Neutrophil (primary cell): ENCODE data around the gene PLA2G6.

ENCODE experiments used
- H3K27ac ChIP-seq: fragments of 200-600 bp; sonication (generic); 2 replicates; pipeline ENCODE4 v1.5.1; 2016; ENCODE audit warnings: mild to moderate bottlenecking, moderate library complexity
- H3K27me3 ChIP-seq: fragments of 200-600 bp; sonication (generic); 2 replicates; pipeline ENCODE4 v1.6.0; 2016; ENCODE audit warnings: mild to moderate bottlenecking
- H3K36me3 ChIP-seq: fragments of 200-600 bp; sonication (generic); 2 replicates; pipeline ENCODE4 v1.5.1; 2017
- H3K4me1 ChIP-seq, 2 experiments: fragments of 200-600 bp in 1 of 2; sonication (generic) in 1 of 2; 1 replicate in 1 of 2; 2 replicates in 1 of 2; pipeline versions ENCODE4 v1.5.1 to v1.6.1; 2013 to 2016; ENCODE audit warnings: low read depth in 1 of 2, low read length in 1 of 2, mild to moderate bottlenecking in 1 of 2, moderate library complexity in 1 of 2; ENCODE audit not compliant: control insufficient read depth in 1 of 2, insufficient read depth in 1 of 2
- H3K4me3 ChIP-seq, 2 experiments: fragments of 200-600 bp in 1 of 2; sonication (generic) in 1 of 2; 1 replicate in 1 of 2; 2 replicates in 1 of 2; pipeline ENCODE4 v1.5.1; 2013 to 2016; ENCODE audit warnings: low read depth in 1 of 2, low read length in 1 of 2, mild to moderate bottlenecking in 1 of 2, moderate library complexity in 1 of 2
- H3K9me3 ChIP-seq: fragments of 200-600 bp; sonication (generic); 2 replicates; pipeline ENCODE4 v1.5.1; 2016
- CTCF ChIP-seq: fragments of 200-600 bp; sonication (generic); IDR thresholded peaks from 2 replicates; pipeline ENCODE4 v1.5.1; 2016; ENCODE audit warnings: antibody characterized with exemption

The PLA2G6 gene

DNA sequence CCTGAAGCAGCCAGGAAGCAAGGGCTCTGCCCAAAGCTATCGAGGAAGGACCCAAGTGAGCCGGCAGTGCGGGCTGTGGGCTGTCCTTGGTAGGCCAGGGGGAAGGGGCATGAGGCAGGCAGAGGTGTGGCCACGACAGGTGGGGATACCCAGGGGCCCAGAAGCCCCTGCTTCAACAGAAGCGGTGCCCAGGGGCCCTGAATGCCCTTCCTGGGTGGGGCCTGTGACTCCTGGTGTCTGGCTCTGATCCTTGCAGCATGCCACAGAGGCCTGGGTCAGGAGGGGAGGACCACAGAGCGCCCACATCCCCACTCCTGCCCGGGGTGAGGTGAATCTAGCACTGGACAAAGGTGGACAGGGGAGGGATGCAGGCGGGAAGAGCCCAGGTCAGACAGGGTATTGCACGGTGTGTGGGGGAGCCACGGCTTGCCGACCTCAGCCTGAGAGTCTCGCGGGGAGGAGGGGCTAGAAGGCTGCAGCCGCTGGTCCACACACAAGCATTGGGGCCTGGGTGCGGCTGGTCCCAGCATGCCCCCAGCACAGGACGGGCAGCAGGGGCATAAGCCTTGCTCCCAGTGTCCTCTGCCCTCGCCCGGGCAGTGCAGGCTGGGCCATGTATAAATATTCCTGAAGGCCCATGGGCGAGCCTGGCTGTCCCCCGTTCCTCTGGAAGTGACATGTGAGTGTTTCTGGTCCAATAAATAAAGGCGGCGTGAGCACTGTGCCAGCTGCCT lies 39.2 kb upstream of the PLA2G6 start:
- Histone ChIP-seq H3K27ac (no peak overlapping the region), H3K4me1 (peaks cover 36% of the 10 kb centered on the region in 2 experiments)

GRCh38 chr22:38220163-38220562 lies 38.5 kb upstream of the PLA2G6 start:
- H3K4me1 ChIP-seq = peaks cover 42 to 43% of the 10 kb centered on the region in 2 experiments
- peaks cover 48% of the 10 kb centered on the region for H3K36me3 ChIP-seq
- no peak overlapping the region for H3K4me3 ChIP-seq
- no peaks in the 10 kb centered on the region for H3K9me3 ChIP-seq
- H3K27me3 ChIP-seq = no peaks in the 10 kb centered on the region
- no peak for TF ChIP-seq CTCF
- peak overlapping the region; percentile 56 for H3K27ac ChIP-seq

More for the DNA sequence above, 39.2 kb upstream of the PLA2G6 start:
- no peak overlapping the region for H3K4me3 ChIP-seq
- no peak for TF ChIP-seq CTCF
- no peaks in the 10 kb centered on the region for H3K9me3 ChIP-seq
- peaks cover 54% of the 10 kb centered on the region for H3K36me3 ChIP-seq
- no peaks in the 10 kb centered on the region for H3K27me3 ChIP-seq

DNA sequence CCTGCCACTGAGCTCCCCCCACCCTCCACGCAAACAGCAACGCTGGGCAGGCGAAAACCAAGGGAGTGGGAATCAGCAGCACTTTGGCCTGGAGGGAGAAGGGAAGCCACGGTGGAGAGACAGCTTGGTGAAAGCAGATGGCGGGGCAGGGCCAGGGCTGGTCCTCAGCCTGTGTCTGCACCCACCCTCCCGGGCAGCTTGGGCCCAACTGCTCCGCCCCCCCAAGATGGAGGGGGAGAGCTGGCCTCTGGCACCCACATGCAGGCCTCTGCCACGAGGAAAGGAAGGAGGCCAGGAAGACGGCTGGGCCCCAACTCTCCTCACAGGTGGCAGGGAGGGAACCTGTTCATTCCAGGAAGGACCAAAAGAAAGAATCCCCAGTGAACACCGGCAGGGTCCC lies 38.0 kb upstream of the PLA2G6 start:
- Histone ChIP-seq H3K9me3 (no peaks in the 10 kb centered on the region), H3K36me3 (peaks cover 43% of the 10 kb centered on the region), H3K4me1 (peaks cover 48% of the 10 kb centered on the region in 2 experiments), H3K27ac (peak overlapping the region; percentile 56), H3K27me3 (no peaks in the 10 kb centered on the region), H3K4me3 (no peak overlapping the region)
- TF ChIP-seq CTCF = no peak

DNA sequence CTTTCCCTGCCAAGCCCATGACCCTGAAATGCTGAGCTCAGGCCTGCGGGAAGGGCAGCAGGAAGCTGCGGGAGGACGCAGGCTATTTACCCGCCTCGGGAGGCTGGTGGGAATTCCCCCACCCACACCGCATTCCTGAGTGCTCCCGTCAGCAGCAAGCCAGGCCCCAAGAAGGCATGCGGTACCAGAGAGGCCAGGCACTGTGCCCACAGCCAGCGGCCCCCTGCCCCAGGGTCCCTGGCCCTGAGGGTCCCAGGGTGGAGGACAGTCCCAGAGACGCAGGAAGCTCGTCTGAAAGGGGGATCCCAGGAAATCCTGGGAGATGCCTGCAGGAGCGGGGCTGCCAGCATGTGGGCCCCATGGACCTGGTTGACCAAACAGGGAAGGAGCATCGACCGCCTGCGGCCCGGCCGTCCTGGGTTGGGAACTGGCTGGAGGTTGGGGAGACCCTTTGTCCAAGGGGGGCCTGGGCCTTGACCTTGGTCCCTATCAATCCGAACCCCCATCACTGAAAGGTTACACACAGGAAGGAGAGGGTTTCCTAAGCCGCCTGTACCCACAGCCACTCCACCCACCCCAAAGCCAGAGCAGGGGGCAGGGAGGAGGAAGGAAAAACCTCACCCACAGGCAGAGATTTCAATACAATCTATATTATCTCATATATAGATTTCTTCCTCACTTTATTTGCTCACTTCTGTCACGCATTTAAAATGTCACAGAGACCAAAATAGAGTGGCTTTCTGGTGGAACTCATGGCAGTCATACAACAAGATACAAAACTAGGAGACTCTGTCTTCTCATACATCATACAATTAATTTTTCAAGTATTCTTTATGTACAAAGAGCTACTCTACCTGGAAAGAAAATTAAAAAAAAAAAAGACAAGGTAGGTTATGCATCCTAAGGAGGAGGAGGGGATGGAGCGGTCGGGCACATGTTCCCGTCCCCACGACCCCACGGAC lies 37.3 kb upstream of the PLA2G6 start:
- TF ChIP-seq CTCF = no peak
- Histone ChIP-seq H3K9me3 (no peaks in the 10 kb centered on the region), H3K27me3 (no peaks in the 10 kb centered on the region), H3K27ac (peak overlapping the region; percentile 56), H3K4me3 (no peak overlapping the region), H3K4me1 (peaks cover 53 to 54% of the 10 kb centered on the region in 2 experiments), H3K36me3 (peaks cover 36% of the 10 kb centered on the region)

- Histone ChIP-seq H3K36me3 (peaks cover under 1% of the 10 kb centered on the region), H3K4me1 (peaks cover 63 to 65% of the 10 kb centered on the region in 2 experiments), H3K27ac (peak overlapping the region; percentile 86), H3K4me3 (peak overlapping the region; percentile 60 to 67), H3K27me3 (no peaks in the 10 kb centered on the region), H3K9me3 (no peaks in the 10 kb centered on the region)
- TF ChIP-seq CTCF = no peak
These were observed 33.8 kb upstream of the PLA2G6 start for GRCh38 chr22:38215156-38216038.
